Endothelial cell of umbilical vein (primary cell): ENCODE results near the gene URM1. TPM values are rescaled to one million over a fixed set of nuclear protein-coding genes. Genes with fewer than 3 reads are reported as not detected.

Experiments used
- BruUV-seq: library from RNA; stranded (reverse); fragments of 400-500 nt; replicated peaks from 2 replicates; lab custom pipeline; 2021; lab: Mats Ljungman, UMichigan
- CTCF ChIA-PET: fragments of 300-600, 350-600 bp; sonication (Branson Sonifier 250); formaldehyde crosslinking; loops from one replicate; lab custom pipeline; 2021; ENCODE audit warnings: antibody characterized with exemption, inconsistent platforms; lab: Charles Lee
- POLR2A ChIA-PET: fragments of 300-600, 350-600 bp; sonication (Branson Sonifier 250); formaldehyde crosslinking; loops from one replicate; lab custom pipeline; 2021; ENCODE audit warnings: antibody characterized with exemption, inconsistent platforms; lab: Charles Lee
- DNase-seq: peaks from one replicate; pipeline ENCODE4 v3.0.0-alpha.2; 2011; ENCODE audit warnings: low read depth, low spot score
- FAIRE-seq: peaks from 2 replicates; lab custom pipeline; 2011; peaks lifted over from hg19 to GRCh38; lab: Jason Lieb, UNC
- H2AFZ ChIP-seq: 2 replicates; pipeline ENCODE4 v1.6.0; 2012; ENCODE audit warnings: low read depth, low read length, control low read depth, inconsistent platforms
- H3K27ac ChIP-seq: 2 replicates; pipeline ENCODE4 v1.5.1; 2011; ENCODE audit warnings: low read depth, mild to moderate bottlenecking, control low read depth, low read length, moderate library complexity; ENCODE audit not compliant: insufficient read depth
- H3K27me3 ChIP-seq, 2 experiments: 2 replicates each; pipeline versions ENCODE4 v1.6.0 to v1.6.1; 2011; ENCODE audit warnings: low read length in 2 of 2, mixed read lengths in 1 of 2; ENCODE audit not compliant: control insufficient read depth in 2 of 2, insufficient read depth in 2 of 2
- H3K36me3 ChIP-seq, 2 experiments: 2 replicates in 1 of 2; 3 replicates in 1 of 2; pipeline ENCODE4 v1.5.1; 2011; ENCODE audit warnings: low read length in 2 of 2, mild to moderate bottlenecking in 1 of 2, moderate library complexity in 1 of 2; ENCODE audit not compliant: control insufficient read depth in 2 of 2, insufficient read depth in 2 of 2; ENCODE audit errors: extremely low read depth in 1 of 2
- H3K4me1 ChIP-seq: 3 replicates; pipeline ENCODE4 v1.5.1; 2011; ENCODE audit warnings: mild to moderate bottlenecking, low read length; ENCODE audit not compliant: control insufficient read depth, insufficient read depth; ENCODE audit errors: extremely low read depth
- H3K4me2 ChIP-seq: 2 replicates; pipeline ENCODE4 v1.6.1; 2011; ENCODE audit warnings: low read length, control low read depth, mixed read lengths; ENCODE audit not compliant: insufficient read depth
- H3K4me3 ChIP-seq, 3 experiments: fragments of 200-600 bp in 1 of 3; sonication (generic), shearing (Covaris generic) in 1 of 3; replicated peaks in 1 of 3; 2 replicates each; pipeline ENCODE4 v1.5.1; 2011 to 2016; ENCODE audit warnings: control low read depth in 3 of 3, low read length in 3 of 3, mild to moderate bottlenecking in 2 of 3, inconsistent platforms in 1 of 3, low read depth in 1 of 3, moderate library complexity in 1 of 3; ENCODE audit not compliant: insufficient read depth in 1 of 3
- H3K79me2 ChIP-seq: 2 replicates; pipeline ENCODE4 v1.6.0; 2012; ENCODE audit warnings: low read length, inconsistent platforms; ENCODE audit not compliant: control insufficient read depth, insufficient read depth
- H3K9ac ChIP-seq: replicated peaks from 2 replicates; pipeline ENCODE3; 2011; ENCODE audit warnings: low read length, control low read depth; ENCODE audit not compliant: insufficient read depth; ENCODE audit errors: extremely low read depth
- H3K9me1 ChIP-seq: replicated peaks from 3 replicates; pipeline ENCODE4 v1.6.0; 2011; ENCODE audit warnings: mild to moderate bottlenecking, low read length; ENCODE audit not compliant: control insufficient read depth, insufficient read depth; ENCODE audit errors: extremely low read depth
- H3K9me3 ChIP-seq: replicated peaks from 2 replicates; pipeline ENCODE4 v1.5.1; 2012; ENCODE audit warnings: low read length, inconsistent platforms; ENCODE audit not compliant: control insufficient read depth, insufficient read depth
- H4K20me1 ChIP-seq: replicated peaks from 2 replicates; pipeline ENCODE3; 2011; ENCODE audit warnings: mild to moderate bottlenecking, low read length; ENCODE audit not compliant: control insufficient read depth, insufficient read depth; ENCODE audit errors: extremely low read depth
- CTCF ChIP-seq, 2 donors: IDR thresholded peaks; 1 replicate in 1 of 2; 2 replicates in 1 of 2; pipeline ENCODE4 v1.5.1; 2011; ENCODE audit warnings: low read length in 2 of 2, mild to moderate bottlenecking in 2 of 2, moderate library complexity in 2 of 2, control low read depth in 1 of 2, inconsistent platforms in 1 of 2, low read depth in 1 of 2; ENCODE audit not compliant: insufficient read depth in 1 of 2; ENCODE audit errors: extremely low read depth in 1 of 2
- EZH2 ChIP-seq: IDR thresholded peaks from 2 replicates; pipeline ENCODE4 v1.6.1; 2012; ENCODE audit warnings: borderline replicate concordance, low read depth, mild to moderate bottlenecking, moderate library complexity, low read length, inconsistent platforms; ENCODE audit not compliant: severe bottlenecking
- FOS ChIP-seq: IDR thresholded peaks from 2 replicates; pipeline ENCODE4 v1.6.1; 2011; ENCODE audit warnings: mild to moderate bottlenecking, low read length, moderate library complexity, borderline replicate concordance; ENCODE audit not compliant: insufficient read depth
- GATA2 ChIP-seq: IDR thresholded peaks from 2 replicates; pipeline ENCODE4 v1.7.0; 2011; ENCODE audit warnings: low read depth, mild to moderate bottlenecking, moderate library complexity, mixed read lengths, low read length; ENCODE audit not compliant: insufficient read length, insufficient read depth
- JUN ChIP-seq: IDR thresholded peaks from 2 replicates; pipeline ENCODE4 v1.6.1; 2011; ENCODE audit warnings: borderline replicate concordance, low read depth; ENCODE audit not compliant: insufficient read length, insufficient read depth
- MAX ChIP-seq: IDR thresholded peaks from 2 replicates; pipeline ENCODE4 v1.6.1; 2011; ENCODE audit not compliant: insufficient read depth, insufficient read length
- MYC ChIP-seq: IDR thresholded peaks from one replicate; pipeline ENCODE4 v1.6.1; 2011; ENCODE audit warnings: mild to moderate bottlenecking, low read depth, low read length
- POLR2A ChIP-seq: IDR thresholded peaks from 2 replicates; pipeline ENCODE4 v1.6.1; 2012; ENCODE audit warnings: low read depth, mild to moderate bottlenecking, control low read depth, low read length
- POLR2AphosphoS5 ChIP-seq: IDR thresholded peaks from 2 replicates; pipeline ENCODE4 v1.6.1; 2012; ENCODE audit warnings: low read depth, mild to moderate bottlenecking, control low read depth, low read length, moderate library complexity; ENCODE audit not compliant: insufficient read depth
- dilution Hi-C: fragments of 300-500 bp; cut with MboI; formaldehyde crosslinking; loops from one replicate; pipeline ENCODE4 v1.15.0; 2019; ENCODE audit warnings: low sequenced_read_pairs; ENCODE audit not compliant: extremely low pct_ligation_motif_present
- intact Hi-C: fragments of 100-400 bp; cut with micrococcal nuclease; formaldehyde crosslinking; loops from one replicate; pipeline ENCODE4 v1.10.0; 2022
- polyA plus RNA-seq, 4 experiments: library from polyadenylated mRNA; depleted of rRNA in 3 of 4; stranded (reverse) in 3 of 4; unstranded in 1 of 4; fragments of >200 nt; gene quantifications; 2 replicates each; pipeline versions ENCODE4 v1.2.1 to v1.2.3, GENCODE V29; 2011 to 2012; ENCODE audit warnings: missing spikeins in 1 of 4
- total RNA-seq: library from RNA; stranded (reverse); gene quantifications from 2 replicates; pipeline ENCODE4 v1.2.3, GENCODE V29; 2021

URM1 gene
- total and polyA plus RNA-seq, 2 donors (not counting 3 experiments of a cell fraction or from before 2014, with no cell fraction given), result 86.5 to 100 TPM

DNA sequence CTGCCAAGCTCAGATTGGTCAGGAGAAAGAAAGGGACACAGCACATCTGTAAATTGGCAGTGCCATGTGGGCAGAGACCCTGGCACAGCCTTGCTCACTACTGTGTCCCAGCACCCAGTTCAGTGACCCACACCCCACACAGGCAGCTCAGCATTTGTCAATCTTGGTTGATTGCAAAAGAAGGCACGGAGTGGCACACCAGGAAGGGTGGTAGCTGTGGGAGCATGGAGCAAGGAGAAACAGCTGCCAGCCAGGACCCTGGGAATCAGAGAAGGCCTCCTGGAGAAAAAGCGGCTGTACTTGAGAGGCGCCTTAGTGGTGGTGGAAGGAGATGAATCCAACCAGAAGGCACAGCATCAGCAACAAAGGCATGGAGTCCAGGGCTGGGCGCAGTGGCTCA is 27.3 kb upstream of the URM1 start:
- TF ChIP-seq EZH2, result no peak
- no peak for TF ChIP-seq GATA2
- TF ChIP-seq CTCF (IDR thresholded peaks at IDR 0.05; ENCODE audit: extremely low read depth in 1 of 2, insufficient read depth in 1 of 2, low read depth in 1 of 2, low read length in 2 of 2), result no peak
- TF ChIP-seq POLR2AphosphoS5, result no peak
- no peak for TF ChIP-seq MAX
- TF ChIP-seq JUN, result no peak
- TF ChIP-seq MYC, result no peak
- TF ChIP-seq POLR2A, result no peak
- no peak for TF ChIP-seq FOS
- Histone ChIP-seq H3K9me1 (no peaks in the 10 kb centered on the region), H3K9ac (no peak overlapping the region), H3K9me3 (no peaks in the 10 kb centered on the region), H3K27me3 (no peaks in the 10 kb centered on the region), H3K4me2 (no peak overlapping the region), H2AFZ (no peak overlapping the region), H3K4me3 (no peak overlapping the region), H3K27ac (no peak overlapping the region), H3K79me2 (peaks cover 6% of the 10 kb centered on the region), H4K20me1 (no peaks in the 10 kb centered on the region), H3K36me3 (peaks cover 2 to 33% of the 10 kb centered on the region in 2 experiments), H3K4me1 (peaks cover 7% of the 10 kb centered on the region)
- ChIA-PET CTCF (interaction anchor here (0.9 kb wide), 1 partner anchor 19 kb away, joined by 3 read pairs; no protein-coding TSS in a partner anchor), POLR2A (no interaction called here)
- DNase-seq (no peak), FAIRE-seq (no peak)
- intact Hi-C loops (loop anchor here (5.0 kb wide), 1 partner anchor 162 kb away; no protein-coding TSS in a partner anchor), dilution Hi-C loops (no loop called here)
- BruUV-seq, result no TSS peak
